Epithelial cell of prostate (primary cell): ENCODE data around the gene BEND7.
"Not testable (repeated sequence)": the region's sequence is repeated elsewhere in the genome, so short reads cannot be mapped to it uniquely, and the experiment has no call there.

Experiments used
- DNase-seq: peaks from one replicate; pipeline ENCODE4 v3.0.0-alpha.2; 2011; ENCODE audit warnings: low read depth, low spot score
- H3K27ac ChIP-seq: fragments of 450-650 bp; 2 replicates; pipeline ENCODE4 v1.5.1; 2017; ENCODE audit warnings: mild to moderate bottlenecking

The BEND7 gene

GRCh38 chr10:13528875-13529713 is at the start of gene BEND7:
Gene BEND7 (minus strand): TSS chr10:13529014. CDS start chr10:13528533, 481 bp downstream.
- peak within 1 kb of the TSS; percentile 25 for H3K27ac ChIP-seq
- no peak for DNase-seq

GRCh38 chr10:13573960-13574359 is 45.1 kb upstream of the BEND7 start:
- no peak for DNase-seq
- H3K27ac ChIP-seq: no peak overlapping the region

GRCh38 chr10:13571541-13571940 is 42.7 kb upstream of the BEND7 start:
- H3K27ac ChIP-seq: no peak overlapping the region
- DNase-seq: no peak

GRCh38 chr10:13567030-13567429 is 38.2 kb upstream of the BEND7 start:
- no peak overlapping the region for H3K27ac ChIP-seq

GRCh38 chr10:13564576-13564975 is 35.8 kb upstream of the BEND7 start:
- no peak for DNase-seq
- H3K27ac ChIP-seq: no peak overlapping the region

More at GRCh38 chr10:13567030-13567429, 38.2 kb upstream of the BEND7 start:
- no peak for DNase-seq

- H3K27ac ChIP-seq: no peak overlapping the region
- DNase-seq: no peak
These were observed 34.9 kb upstream of the BEND7 start for GRCh38 chr10:13563481-13564445.

- DNase-seq: no peak
- H3K27ac ChIP-seq: no peak overlapping the region
These were observed 31.8 kb upstream of the BEND7 start for GRCh38 chr10:13560597-13560996.

- no peak overlapping the region for H3K27ac ChIP-seq
- no peak for DNase-seq
These were observed 30.4 kb upstream of the BEND7 start for GRCh38 chr10:13559124-13559700.

- no peak overlapping the region for H3K27ac ChIP-seq
- no peak for DNase-seq
These were observed 27.2 kb upstream of the BEND7 start for GRCh38 chr10:13555884-13556510.

- DNase-seq: no peak
- H3K27ac ChIP-seq: no peak overlapping the region
These were observed 22.0 kb upstream of the BEND7 start for GRCh38 chr10:13550802-13551201.

- H3K27ac ChIP-seq: no peak overlapping the region
- no peak for DNase-seq
These were observed 13.7 kb upstream of the BEND7 start for GRCh38 chr10:13542533-13542932.

GRCh38 chr10:13537985-13538384 is 9.2 kb upstream of the BEND7 start:
- not testable (repeated sequence) for DNase-seq, H3K27ac ChIP-seq

GRCh38 chr10:13536674-13537366 is 8.0 kb upstream of the BEND7 start:
- H3K27ac ChIP-seq: no peak overlapping the region
- DNase-seq: no peak

GRCh38 chr10:13535346-13535745 is 6.5 kb upstream of the BEND7 start:
- no peak overlapping the region for H3K27ac ChIP-seq
- no peak for DNase-seq

GRCh38 chr10:13529714-13529973 is 830 bp upstream of the BEND7 start:
- H3K27ac ChIP-seq: no peak overlapping the region
- DNase-seq: no peak

- DNase-seq: no peak
- peak overlapping the region; percentile 25 for H3K27ac ChIP-seq
These were observed 515 bp downstream of the BEND7 start for GRCh38 chr10:13528123-13528874.

GRCh38 chr10:13527864-13528122 is 1.0 kb downstream of the BEND7 start:
- DNase-seq: no peak
- H3K27ac ChIP-seq: peak overlapping the region; percentile 25

GRCh38 chr10:13526948-13527863 is 1.6 kb downstream of the BEND7 start:
- DNase-seq: peak; percentile 43
- H3K27ac ChIP-seq: peak overlapping the region; percentile 25
